GM11168 (cell line): ENCODE results near the gene IL5.
"Not testable (repeated sequence)": the region's sequence is repeated elsewhere in the genome, so short reads cannot be mapped to it uniquely, and the experiment has no call there.

Experiments
- in situ Hi-C: fragments of 300-500 bp; cut with MboI; formaldehyde crosslinking; loops from one replicate; pipeline ENCODE4 v1.12.0; 2022; ENCODE audit warnings: low sequenced_read_pairs; ENCODE audit not compliant: unreplicated experiment

Gene IL5

DNA sequence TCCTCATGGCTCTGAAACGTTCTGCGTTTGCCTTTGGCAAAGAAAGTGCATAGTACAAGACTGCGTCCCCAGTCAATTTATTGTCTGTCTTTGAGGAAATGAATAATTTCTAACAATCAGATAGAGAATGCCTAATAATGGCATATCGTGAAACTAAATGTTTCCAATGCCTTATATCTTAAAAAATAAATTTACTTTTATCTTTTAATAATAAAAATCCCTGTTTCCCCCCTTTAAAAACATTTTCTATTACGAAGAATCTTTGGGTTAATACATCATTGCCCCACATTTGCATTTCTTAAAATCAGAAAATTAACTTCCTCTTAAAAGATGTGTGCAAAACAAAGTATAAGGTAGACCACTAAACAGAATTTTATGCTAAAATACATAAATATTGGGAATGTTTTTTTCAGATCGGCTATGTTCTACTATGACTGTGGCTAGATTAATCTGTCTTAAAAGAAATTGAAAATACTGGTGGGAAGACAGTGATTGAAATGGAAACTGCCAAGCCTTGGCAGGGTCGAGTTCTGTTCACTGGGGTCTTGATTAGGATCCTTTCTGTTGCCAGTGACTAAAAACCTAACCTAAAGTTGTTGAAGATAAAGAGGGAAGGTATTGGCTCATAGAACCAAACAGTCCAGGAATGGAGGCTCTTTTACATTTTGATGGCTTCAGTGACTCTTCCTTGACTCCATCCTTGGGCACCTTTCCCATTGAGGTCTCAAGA lies at the start of gene IL5:
TSS of gene IL5 (minus strand) at position 51 of the 730 bp plus-strand sequence. CDS start at position 7, 44 bp downstream.
- in situ Hi-C loops = no loop called here

DNA sequence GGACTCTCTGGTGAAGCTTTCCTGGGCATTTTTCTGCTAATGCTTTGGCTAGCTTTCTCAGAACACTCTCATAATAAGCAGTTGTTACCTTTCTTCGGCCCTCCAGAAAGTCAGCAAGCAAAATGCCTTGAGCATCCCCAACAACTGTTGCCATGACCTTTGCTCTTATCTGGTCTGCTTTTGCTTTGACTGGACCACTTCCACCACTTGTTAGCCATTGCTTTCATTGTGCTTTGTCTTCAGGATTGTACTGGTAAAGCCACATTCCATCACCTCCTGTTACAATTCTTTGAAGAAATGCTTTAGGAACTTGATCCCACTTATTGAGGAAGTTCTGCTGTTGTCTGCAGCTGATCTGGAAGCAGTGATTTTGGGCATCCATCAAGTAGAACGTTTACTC lies 49.2 kb upstream of the IL5 start:
- in situ Hi-C loops = no loop called here

- in situ Hi-C loops = no loop called here
These were observed 47.8 kb upstream of the IL5 start for GRCh38 chr5:132591145-132591544.

- in situ Hi-C loops = no loop called here
These were observed 46.1 kb upstream of the IL5 start for GRCh38 chr5:132589467-132589866.

DNA sequence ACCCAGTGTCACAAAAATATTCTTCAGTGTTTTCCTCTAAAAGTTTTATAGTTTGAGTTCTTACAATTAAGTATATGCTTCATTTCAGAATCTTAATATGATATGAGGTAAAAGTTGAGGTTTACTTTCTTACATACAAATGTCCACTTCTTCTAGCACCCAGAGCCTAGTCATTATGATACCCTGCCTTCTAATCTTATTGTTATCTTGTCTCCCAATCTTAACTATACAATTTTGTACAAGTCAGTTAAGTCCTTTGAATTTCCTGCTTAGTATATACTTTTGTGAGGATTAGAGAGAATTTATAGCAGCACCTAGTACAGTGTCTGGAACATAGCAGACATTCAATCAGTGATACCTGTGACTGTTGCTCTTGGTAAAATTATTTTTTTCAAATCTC lies 42.7 kb upstream of the IL5 start:
- in situ Hi-C loops = no loop called here

GRCh38 chr5:132584560-132584959 lies 41.2 kb upstream of the IL5 start:
- in situ Hi-C loops = not testable (repeated sequence)

- in situ Hi-C loops = no loop called here
These were observed 32.8 kb upstream of the IL5 start for GRCh38 chr5:132576123-132576522.

DNA sequence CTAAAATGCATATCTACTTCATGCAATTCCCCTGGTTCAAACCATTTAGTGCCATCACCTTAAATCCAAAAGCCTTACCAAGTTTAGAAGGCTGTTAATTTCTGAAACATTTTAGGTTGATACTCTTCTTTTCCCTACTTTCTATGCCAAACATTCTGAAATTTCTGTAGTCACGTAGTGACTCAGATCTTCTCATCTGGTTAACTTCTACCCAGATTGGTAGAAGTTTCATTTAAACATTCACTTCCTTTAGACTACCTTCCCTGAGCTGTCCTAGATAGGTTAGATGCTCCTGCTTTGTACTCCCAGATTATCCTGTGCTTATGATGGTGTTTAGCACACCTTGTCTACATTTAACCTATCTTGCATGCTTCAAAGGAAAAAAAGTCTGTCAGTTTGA lies 23.3 kb upstream of the IL5 start:
- in situ Hi-C loops = no loop called here

DNA sequence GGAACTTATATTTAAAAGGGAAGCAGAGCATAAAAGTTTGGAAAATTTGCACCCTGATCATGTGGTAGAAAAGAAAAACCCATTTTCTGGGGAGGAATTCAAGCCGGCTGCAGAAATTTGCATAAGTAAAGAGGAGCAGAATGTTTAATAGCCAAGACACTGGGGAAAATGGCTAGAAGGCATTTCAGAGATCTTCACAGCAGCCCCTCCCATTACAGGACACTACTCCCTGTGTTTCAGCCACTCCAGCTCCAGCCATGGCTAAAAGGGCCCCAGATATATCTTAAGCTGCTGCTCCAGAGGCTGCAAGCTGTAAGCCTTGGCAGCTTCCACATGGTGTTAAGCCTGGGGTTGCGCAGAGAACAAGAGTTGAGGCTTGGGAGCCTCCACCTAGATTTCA lies 21.2 kb upstream of the IL5 start:
- in situ Hi-C loops = not testable (repeated sequence)

- in situ Hi-C loops = no loop called here
These were observed 18.3 kb upstream of the IL5 start for GRCh38 chr5:132561601-132562000.

- in situ Hi-C loops = no loop called here
These were observed 16.2 kb upstream of the IL5 start for GRCh38 chr5:132559383-132560060.

- in situ Hi-C loops = no loop called here
These were observed 14.3 kb upstream of the IL5 start for GRCh38 chr5:132557478-132558172.

- in situ Hi-C loops = no loop called here
These were observed 13.6 kb upstream of the IL5 start, which contains the start of gene RAD50 for GRCh38 chr5:132556763-132557477. Gene RAD50 (plus strand): TSS chr5:132556977. CDS start chr5:132557325, 348 bp downstream.

GRCh38 chr5:132556153-132556762 lies 12.9 kb upstream of the IL5 start:
- in situ Hi-C loops = no loop called here

DNA sequence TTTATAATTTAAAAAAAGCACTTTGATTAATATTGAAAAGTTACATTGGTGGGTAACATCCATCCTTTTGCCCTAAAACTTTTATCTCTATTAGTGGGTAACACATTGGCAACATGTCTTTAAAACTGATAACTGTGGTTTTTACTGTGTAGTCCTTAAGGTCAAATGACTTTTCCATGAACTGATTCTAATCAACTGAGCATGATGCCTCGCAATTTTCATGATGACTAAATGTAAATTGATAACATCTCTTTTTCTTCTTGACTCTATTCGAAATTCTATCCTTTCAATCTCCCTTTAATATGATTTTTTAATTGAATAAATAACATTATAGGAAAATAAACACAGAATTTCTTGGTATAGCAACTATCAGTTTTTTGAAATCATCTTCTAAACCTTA lies 6.3 kb upstream of the IL5 start:
- in situ Hi-C loops = no loop called here

- in situ Hi-C loops = not testable (repeated sequence)
These were observed 5.5 kb upstream of the IL5 start for GRCh38 chr5:132548834-132549233.

DNA sequence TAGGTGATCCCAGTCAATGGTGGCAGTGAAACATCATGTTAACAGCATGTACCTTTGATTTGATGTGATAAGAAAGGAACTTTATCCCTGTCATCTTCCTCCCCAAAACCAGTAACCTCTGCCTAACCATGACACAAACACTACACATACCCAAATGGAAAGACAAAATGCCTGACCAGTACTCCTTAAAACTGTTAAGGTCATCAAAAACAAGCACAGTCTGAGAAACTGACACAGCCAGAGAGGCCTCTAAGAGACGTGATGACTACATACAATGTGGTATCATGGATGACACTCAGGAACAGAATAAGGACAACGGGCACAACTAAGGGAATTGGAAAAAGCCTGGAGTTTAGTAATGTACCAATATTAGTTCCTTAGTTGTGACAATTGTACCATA lies 3.9 kb upstream of the IL5 start:
- in situ Hi-C loops = no loop called here

DNA sequence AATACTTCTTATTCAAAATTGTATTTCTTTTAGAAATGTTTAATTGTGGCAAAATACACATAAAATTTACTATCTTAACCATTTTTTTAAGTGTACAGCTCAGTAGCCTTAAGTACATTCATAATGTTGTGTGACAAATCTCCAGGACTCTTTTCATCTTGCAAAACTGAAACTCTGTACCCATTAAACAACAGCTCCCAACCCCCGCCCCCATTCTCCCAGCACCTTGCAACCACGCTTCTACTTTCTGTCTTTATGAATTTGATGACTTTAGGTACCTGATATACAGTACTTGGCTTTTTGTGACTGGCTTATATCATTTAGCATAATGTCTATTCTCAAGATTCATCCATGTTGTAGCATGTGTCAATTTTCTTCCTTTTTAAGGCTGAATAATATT lies 2.8 kb upstream of the IL5 start:
- in situ Hi-C loops = no loop called here

- in situ Hi-C loops = no loop called here
These were observed 2.6 kb downstream of the IL5 start for GRCh38 chr5:132540764-132541163.

- in situ Hi-C loops = no loop called here
These were observed 3.2 kb downstream of the IL5 start for GRCh38 chr5:132540149-132540548.
